Mesendoderm (in vitro differentiated cells): ENCODE data around the gene CAPN9.
"Not testable (repeated sequence)": the region's sequence is repeated elsewhere in the genome, so short reads cannot be mapped to it uniquely, and the experiment has no call there.

Experiments
- DNase-seq: peaks from one replicate; pipeline ENCODE4 v3.0.0; 2013
- H2AK5ac ChIP-seq: 2 replicates; pipeline ENCODE4 v1.6.1; 2013; ENCODE audit warnings: low read length, inconsistent platforms
- H2BK120ac ChIP-seq: 2 replicates; pipeline ENCODE4 v1.6.1; 2013; ENCODE audit warnings: low read depth, mild to moderate bottlenecking, low read length, moderate library complexity, mixed read lengths
- H2BK15ac ChIP-seq: replicated peaks from 2 replicates; pipeline ENCODE4 v1.6.1; 2013; ENCODE audit warnings: low read depth, mild to moderate bottlenecking, moderate library complexity
- H2BK5ac ChIP-seq: 2 replicates; pipeline ENCODE4 v1.6.1; 2013; ENCODE audit warnings: low read length, inconsistent platforms
- H3K18ac ChIP-seq: 2 replicates; pipeline ENCODE4 v1.6.1; 2013; ENCODE audit warnings: mild to moderate bottlenecking, low read length, mixed read lengths
- H3K23ac ChIP-seq: one replicate; pipeline ENCODE4 v1.6.1; 2013; ENCODE audit warnings: low read length
- H3K27ac ChIP-seq: 2 replicates; pipeline ENCODE4 v1.5.1; 2013; ENCODE audit warnings: low read depth, mild to moderate bottlenecking, inconsistent platforms, low read length, moderate library complexity
- H3K27me3 ChIP-seq: 2 replicates; pipeline ENCODE4 v1.6.1; 2013; ENCODE audit warnings: low read length, control low read depth, mild to moderate bottlenecking, inconsistent platforms; ENCODE audit not compliant: insufficient read depth, poor library complexity
- H3K36me3 ChIP-seq: 2 replicates; pipeline ENCODE4 v1.6.1; 2013; ENCODE audit warnings: low read length, inconsistent platforms; ENCODE audit not compliant: control insufficient read depth, insufficient read depth
- H3K4ac ChIP-seq: one replicate; pipeline ENCODE4 v1.6.1; 2013; ENCODE audit warnings: low read depth, mild to moderate bottlenecking, low read length, moderate library complexity
- H3K4me1 ChIP-seq: 2 replicates; pipeline ENCODE4 v1.6.1; 2013; ENCODE audit warnings: low read depth, low read length, inconsistent platforms; ENCODE audit not compliant: control insufficient read depth
- H3K4me2 ChIP-seq: 2 replicates; pipeline ENCODE4 v1.6.1; 2013; ENCODE audit warnings: low read length
- H3K4me3 ChIP-seq: 2 replicates; pipeline ENCODE4 v1.5.1; 2013; ENCODE audit warnings: mild to moderate bottlenecking, low read length
- H3K56ac ChIP-seq: one replicate; pipeline ENCODE4 v1.6.1; 2013; ENCODE audit warnings: low read length
- H3K79me1 ChIP-seq: 2 replicates; pipeline ENCODE4 v1.6.1; 2013; ENCODE audit warnings: low read length, inconsistent platforms
- H3K79me2 ChIP-seq: 2 replicates; pipeline ENCODE4 v1.6.1; 2013; ENCODE audit warnings: mild to moderate bottlenecking, low read length; ENCODE audit not compliant: control insufficient read depth, insufficient read depth
- H3K9ac ChIP-seq: 2 replicates; pipeline ENCODE4 v1.6.1; 2013; ENCODE audit warnings: low read length, inconsistent platforms
- H4K5ac ChIP-seq: one replicate; pipeline ENCODE4 v1.6.1; 2013; ENCODE audit warnings: low read length
- H4K8ac ChIP-seq: one replicate; pipeline ENCODE4 v1.6.1; 2013; ENCODE audit warnings: low read depth, mild to moderate bottlenecking, control low read depth, low read length, moderate library complexity
- WGBS: extraction: QIAGEN DNeasy Blood & Tissue Kit; methylation state at CpG from one replicate; pipeline ENCODE4 v1.1.7; 2013; ENCODE audit warnings: low lambda C conversion rate, missing lambda C conversion rate; ENCODE audit not compliant: insufficient coverage; ENCODE audit errors: extremely low coverage; 5-methylcytosine and 5-hydroxymethylcytosine counted together

Gene CAPN9

GRCh38 chr1:230713547-230713914 lies 33.7 kb upstream of the CAPN9 start:
- Histone ChIP-seq H4K8ac (no peak overlapping the region), H3K79me2 (no peaks in the 10 kb centered on the region), H3K56ac (no peak overlapping the region), H2AK5ac (no peak overlapping the region), H3K9ac (no peak overlapping the region), H2BK120ac (no peak overlapping the region), H3K23ac (no peak overlapping the region), H3K36me3 (no peaks in the 10 kb centered on the region), H3K79me1 (no peaks in the 10 kb centered on the region), H3K4me1 (no peaks in the 10 kb centered on the region), H3K27me3 (no peaks in the 10 kb centered on the region), H3K18ac (no peak overlapping the region), H2BK15ac (no peak overlapping the region), H4K5ac (no peak overlapping the region), H3K4ac (no peak overlapping the region), H3K4me3 (no peak overlapping the region), H3K27ac (no peak overlapping the region), H3K4me2 (no peak overlapping the region), H2BK5ac (no peak overlapping the region)
- DNase-seq = no peak
- WGBS = no CpG with 5 or more reads among the region's 8 CpGs

GRCh38 chr1:230713915-230714764 lies 33.0 kb upstream of the CAPN9 start, which contains the start of gene AGT:
Gene AGT, minus strand, starts transcription at chr1:230714122. Its CDS starts 3,299 bp downstream, at chr1:230710823.
- no peak within 1 kb of the TSS for H2AK5ac ChIP-seq
- H2BK120ac ChIP-seq = no peak within 1 kb of the TSS
- no peaks in the 10 kb centered on the region for H3K79me1 ChIP-seq
- H3K27me3 ChIP-seq = no peaks in the 10 kb centered on the region
- no peak within 1 kb of the TSS for H2BK15ac ChIP-seq
- no peak within 1 kb of the TSS for H3K4me3 ChIP-seq
- no peak within 1 kb of the TSS for H3K4me2 ChIP-seq
- no peak within 1 kb of the TSS for H3K56ac ChIP-seq
- H3K36me3 ChIP-seq = no peaks in the 10 kb centered on the region
- H3K27ac ChIP-seq = no peak within 1 kb of the TSS
- no peak within 1 kb of the TSS for H3K23ac ChIP-seq
- H3K9ac ChIP-seq = no peak within 1 kb of the TSS
- no peak within 1 kb of the TSS for H3K4ac ChIP-seq
- H3K4me1 ChIP-seq = no peaks in the 10 kb centered on the region
- no peak within 1 kb of the TSS for H2BK5ac ChIP-seq
- DNase-seq = no peak
- no peaks in the 10 kb centered on the region for H3K79me2 ChIP-seq
- H4K5ac ChIP-seq = no peak within 1 kb of the TSS
- no peak within 1 kb of the TSS for H3K18ac ChIP-seq
- H4K8ac ChIP-seq = no peak within 1 kb of the TSS
- no CpG with 5 or more reads among the region's 24 CpGs for WGBS

GRCh38 chr1:230715510-230715909 lies 31.7 kb upstream of the CAPN9 start:
- Histone ChIP-seq H3K18ac (no peak overlapping the region), H4K8ac (no peak overlapping the region), H3K79me1 (no peaks in the 10 kb centered on the region), H2BK15ac (no peak overlapping the region), H2AK5ac (no peak overlapping the region), H3K4me1 (no peaks in the 10 kb centered on the region), H2BK120ac (no peak overlapping the region), H3K56ac (no peak overlapping the region), H4K5ac (no peak overlapping the region), H3K9ac (no peak overlapping the region), H3K79me2 (no peaks in the 10 kb centered on the region), H3K4me2 (no peak overlapping the region), H3K4me3 (no peak overlapping the region), H3K23ac (no peak overlapping the region), H2BK5ac (no peak overlapping the region), H3K27ac (no peak overlapping the region), H3K27me3 (no peaks in the 10 kb centered on the region), H3K4ac (no peak overlapping the region), H3K36me3 (no peaks in the 10 kb centered on the region)
- no peak for DNase-seq
- no CpG with 5 or more reads among the region's 3 CpGs for WGBS

GRCh38 chr1:230716453-230716852 lies 30.7 kb upstream of the CAPN9 start:
- not testable (repeated sequence) for H2BK5ac ChIP-seq, H4K8ac ChIP-seq, DNase-seq, H3K79me1 ChIP-seq, H4K5ac ChIP-seq, H3K4me2 ChIP-seq, H3K18ac ChIP-seq, H3K23ac ChIP-seq, H3K4me1 ChIP-seq, H3K4ac ChIP-seq, H3K9ac ChIP-seq, H2BK120ac ChIP-seq, H2BK15ac ChIP-seq, H3K4me3 ChIP-seq, H2AK5ac ChIP-seq, H3K27ac ChIP-seq, H3K27me3 ChIP-seq, H3K79me2 ChIP-seq, H3K56ac ChIP-seq, H3K36me3 ChIP-seq
- WGBS = no CpG with 5 or more reads among the region's 3 CpGs

GRCh38 chr1:230717251-230717650 lies 29.9 kb upstream of the CAPN9 start:
- H3K79me1 ChIP-seq = no peaks in the 10 kb centered on the region
- no peak overlapping the region for H3K9ac ChIP-seq
- no peak overlapping the region for H2BK120ac ChIP-seq
- H4K8ac ChIP-seq = no peak overlapping the region
- H2BK5ac ChIP-seq = no peak overlapping the region
- H3K27me3 ChIP-seq = no peaks in the 10 kb centered on the region
- no peak overlapping the region for H3K4ac ChIP-seq
- DNase-seq = no peak
- no peaks in the 10 kb centered on the region for H3K36me3 ChIP-seq
- no peak overlapping the region for H2BK15ac ChIP-seq
- no peak overlapping the region for H3K4me3 ChIP-seq
- H3K56ac ChIP-seq = no peak overlapping the region
- H3K4me2 ChIP-seq = no peak overlapping the region
- H3K79me2 ChIP-seq = no peaks in the 10 kb centered on the region
- no CpG with 5 or more reads among the region's 1 CpG for WGBS
- H2AK5ac ChIP-seq = no peak overlapping the region
- H4K5ac ChIP-seq = no peak overlapping the region
- no peak overlapping the region for H3K23ac ChIP-seq
- H3K4me1 ChIP-seq = no peaks in the 10 kb centered on the region
- H3K27ac ChIP-seq = no peak overlapping the region
- no peak overlapping the region for H3K18ac ChIP-seq
